Measurements from ENCODE around the gene TMEM9. TPM values are rescaled to one million over a fixed set of nuclear protein-coding genes. Genes with fewer than 3 reads are reported as not detected.

TMEM9 gene
- total and polyA plus RNA-seq, 2 experiments from 2014 or later = 99.4 to 104 TPM

GRCh38 chr1:201144701-201145100, 9.6 kb downstream of the TMEM9 start:
- DNase-seq (ENCODE audit: low spot score) = no peak
- H3K9me2 ChIP-seq (replicated peaks; ENCODE audit: insufficient read depth) = no peaks in the 10 kb centered on the region
- H3K27me3 ChIP-seq = no peaks in the 10 kb centered on the region
- no peaks in the 10 kb centered on the region for H3K9me3 ChIP-seq (ENCODE audit: low read depth)
- no peaks in the 10 kb centered on the region for H3K36me3 ChIP-seq (replicated peaks; ENCODE audit: insufficient read depth, low read depth)
- H3K79me2 ChIP-seq = peaks cover 5% of the 10 kb centered on the region
- no peak overlapping the region for H2AFZ ChIP-seq
- no peak overlapping the region for H3K4me3 ChIP-seq
- peaks cover 7% of the 10 kb centered on the region for H3K4me1 ChIP-seq (ENCODE audit: insufficient read depth)
- TF ChIP-seq CTCF (IDR thresholded peaks at IDR 0.05; ENCODE audit: poor library complexity) = no peak
- no peak for TF ChIP-seq EZH2phosphoT487 (IDR thresholded peaks at IDR 0.05; ENCODE audit: low read depth, severe bottlenecking, unreplicated experiment)
- no peak for TF ChIP-seq EZH2 (IDR thresholded peaks at IDR 0.05; ENCODE audit: borderline replicate concordance)
- no peak overlapping the region for H3K27ac ChIP-seq
- no peak overlapping the region for H3K4me2 ChIP-seq
- peaks cover 4% of the 10 kb centered on the region for H4K20me1 ChIP-seq (ENCODE audit: insufficient read depth, poor library complexity, severe bottlenecking)
- WGBS (ENCODE audit: low lambda C conversion rate, missing lambda C conversion rate) = 82% methylated on average over 5 of the region's 5 CpGs

- TF ChIP-seq EZH2phosphoT487 (IDR thresholded peaks at IDR 0.05; ENCODE audit: low read depth, severe bottlenecking, unreplicated experiment) (no peak), EZH2 (IDR thresholded peaks at IDR 0.05; ENCODE audit: borderline replicate concordance) (no peak)
- WGBS (ENCODE audit: low lambda C conversion rate, missing lambda C conversion rate) = 94% methylated on average over 18 of the region's 18 CpGs
- no peak overlapping the region for H3K4me2 ChIP-seq
- H3K27ac ChIP-seq = no peak overlapping the region
- H3K79me2 ChIP-seq = peaks cover 3% of the 10 kb centered on the region
- H2AFZ ChIP-seq = no peak overlapping the region
- H3K4me1 ChIP-seq (ENCODE audit: insufficient read depth) = peaks cover 7% of the 10 kb centered on the region
- H3K27me3 ChIP-seq = no peaks in the 10 kb centered on the region
- DNase-seq (ENCODE audit: low spot score) = no peak
- no peaks in the 10 kb centered on the region for H3K9me3 ChIP-seq (ENCODE audit: low read depth)
- peaks cover 4% of the 10 kb centered on the region for H4K20me1 ChIP-seq (ENCODE audit: insufficient read depth, poor library complexity, severe bottlenecking)
- H3K9me2 ChIP-seq (replicated peaks; ENCODE audit: insufficient read depth) = no peaks in the 10 kb centered on the region
- H3K4me3 ChIP-seq = no peak overlapping the region
- H3K36me3 ChIP-seq (replicated peaks; ENCODE audit: insufficient read depth, low read depth) = no peaks in the 10 kb centered on the region
Observed at GRCh38 chr1:201143726-201144635, 10.3 kb downstream of the TMEM9 start.

- no peaks in the 10 kb centered on the region for H3K9me3 ChIP-seq (ENCODE audit: low read depth)
- H3K4me1 ChIP-seq (ENCODE audit: insufficient read depth) = peaks cover 8% of the 10 kb centered on the region
- H3K4me2 ChIP-seq = no peak overlapping the region
- no peak for DNase-seq (ENCODE audit: low spot score)
- no peaks in the 10 kb centered on the region for H3K27me3 ChIP-seq
- H3K36me3 ChIP-seq (replicated peaks; ENCODE audit: insufficient read depth, low read depth) = no peaks in the 10 kb centered on the region
- TF ChIP-seq CTCF (IDR thresholded peaks at IDR 0.05; ENCODE audit: poor library complexity) (no peak), EZH2 (IDR thresholded peaks at IDR 0.05; ENCODE audit: borderline replicate concordance) (no peak), EZH2phosphoT487 (IDR thresholded peaks at IDR 0.05; ENCODE audit: low read depth, severe bottlenecking, unreplicated experiment) (no peak)
- no peak overlapping the region for H3K4me3 ChIP-seq
- peaks cover 4% of the 10 kb centered on the region for H4K20me1 ChIP-seq (ENCODE audit: insufficient read depth, poor library complexity, severe bottlenecking)
- H2AFZ ChIP-seq = no peak overlapping the region
- H3K79me2 ChIP-seq = no peaks in the 10 kb centered on the region
- no peaks in the 10 kb centered on the region for H3K9me2 ChIP-seq (replicated peaks; ENCODE audit: insufficient read depth)
- 90% methylated on average over 16 of the region's 16 CpGs for WGBS (ENCODE audit: low lambda C conversion rate, missing lambda C conversion rate)
- no peak overlapping the region for H3K27ac ChIP-seq
Observed at GRCh38 chr1:201142849-201143725, 11.2 kb downstream of the TMEM9 start.
